Loucy (cell line): ENCODE data around the gene TOLLIP.

Experiments
- H2AFZ ChIP-seq: fragments of 200-600 bp; sonication (generic); 2 replicates; pipeline ENCODE4 v1.6.0; 2016; ENCODE audit warnings: antibody characterized with exemption, mild to moderate bottlenecking, low read length, moderate library complexity
- H3F3A ChIP-seq: fragments of 200-600 bp; 2 replicates; pipeline ENCODE4 v1.6.0; 2016; ENCODE audit warnings: antibody characterized with exemption, low read depth, mild to moderate bottlenecking
- H3K27me3 ChIP-seq: fragments of 200-600 bp; sonication (generic); 2 replicates; pipeline ENCODE4 v1.6.1; 2014; ENCODE audit warnings: low read length, mild to moderate bottlenecking; ENCODE audit not compliant: insufficient read depth, poor library complexity, severe bottlenecking
- H3K36me3 ChIP-seq: fragments of 200-600 bp; sonication (generic); 2 replicates; pipeline ENCODE4 v1.6.1; 2016; ENCODE audit warnings: low read length; ENCODE audit not compliant: insufficient read depth
- H3K4me1 ChIP-seq: fragments of 200-600 bp; sonication (generic); 2 replicates; pipeline ENCODE4 v1.5.1; 2014; ENCODE audit warnings: low read length, mild to moderate bottlenecking; ENCODE audit not compliant: insufficient read depth, poor library complexity, severe bottlenecking
- H3K4me2 ChIP-seq: fragments of 200-600 bp; sonication (generic); 2 replicates; pipeline ENCODE4 v1.6.0; 2014; ENCODE audit warnings: antibody characterized with exemption, low read length, low read depth, mild to moderate bottlenecking; ENCODE audit not compliant: poor library complexity, severe bottlenecking
- H3K4me3 ChIP-seq: fragments of 200-600 bp; sonication (generic); 2 replicates; pipeline ENCODE4 v1.5.1; 2014; ENCODE audit warnings: low read length, mild to moderate bottlenecking, mixed read lengths; ENCODE audit not compliant: poor library complexity, severe bottlenecking
- H3K79me2 ChIP-seq: fragments of 200-600 bp; sonication (generic); 2 replicates; pipeline ENCODE4 v1.6.1; 2014; ENCODE audit warnings: low read length; ENCODE audit not compliant: insufficient read depth
- H3K9ac ChIP-seq: fragments of 200-600 bp; sonication (generic); 2 replicates; pipeline ENCODE4 v1.6.0; 2014; ENCODE audit warnings: mild to moderate bottlenecking, low read depth, low read length, moderate library complexity; ENCODE audit not compliant: poor library complexity, severe bottlenecking
- H3K9me2 ChIP-seq: fragments of 200-600 bp; sonication (generic); replicated peaks from 2 replicates; pipeline ENCODE4 v1.6.1; 2016; ENCODE audit warnings: low read depth, low read length, mixed read lengths
- H3K9me3 ChIP-seq: fragments of 200-600 bp; sonication (generic); 2 replicates; pipeline ENCODE4 v1.6.1; 2014; ENCODE audit warnings: mild to moderate bottlenecking, antibody characterized with exemption, low read length, low read depth; ENCODE audit not compliant: insufficient read depth
- H4K20me1 ChIP-seq: fragments of 200-600 bp; sonication (generic); 2 replicates; pipeline ENCODE4 v1.6.0; 2014; ENCODE audit warnings: antibody characterized with exemption, low read length, mild to moderate bottlenecking; ENCODE audit not compliant: insufficient read depth, poor library complexity, severe bottlenecking
- EZH2phosphoT487 ChIP-seq: fragments of 200-600 bp; IDR thresholded peaks from 2 replicates; pipeline ENCODE4 v1.6.1; 2018; ENCODE audit warnings: antibody characterized with exemption, mild to moderate bottlenecking, moderate library complexity, borderline replicate concordance
- TF ChIP-seq, protein P1 (sequence below): fragments of 200-600 bp; sonication (generic); conservative IDR thresholded peaks from 2 replicates; pipeline ENCODE4 v1.5.1; 2014; ENCODE audit warnings: mild to moderate bottlenecking, antibody characterized with exemption, low read length

The TOLLIP gene

DNA sequence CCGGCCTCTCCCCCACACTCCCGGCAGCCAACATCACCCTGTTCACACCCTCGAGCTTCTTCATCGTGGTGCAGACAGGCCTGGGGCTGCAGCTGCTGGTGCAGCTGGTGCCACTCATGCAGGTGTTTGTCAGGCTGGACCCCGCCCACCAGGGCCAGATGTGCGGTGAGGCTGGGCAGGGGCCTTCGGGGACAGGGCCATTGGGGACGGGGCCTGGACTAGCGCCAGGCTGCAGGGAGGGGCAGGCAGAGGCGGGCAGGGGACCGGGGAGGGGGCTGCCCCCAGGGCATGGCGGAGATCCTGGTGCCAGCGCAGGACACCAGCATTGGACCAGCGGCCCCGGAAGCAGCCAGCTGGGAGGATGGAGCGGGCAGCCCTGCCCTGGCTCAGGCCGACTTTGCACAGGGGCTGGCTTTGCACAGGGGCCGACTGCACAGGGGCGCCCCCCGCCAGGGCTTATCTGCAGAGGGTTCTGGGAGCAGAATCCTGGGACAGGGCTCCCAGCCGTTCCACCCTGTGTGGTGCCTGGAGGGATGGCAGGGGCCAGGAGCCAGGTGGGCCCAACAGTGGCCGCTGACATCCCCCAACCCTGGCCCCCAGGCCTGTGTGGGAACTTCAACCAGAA lies 77.9 kb downstream of the TOLLIP start:
- no peaks in the 10 kb centered on the region for H3K9me2 ChIP-seq
- no peaks in the 10 kb centered on the region for H3K27me3 ChIP-seq
- H3K9me3 ChIP-seq = peaks cover 7% of the 10 kb centered on the region; the same call in 1 of the 2 replicates
- no peak for TF ChIP-seq EZH2phosphoT487
- TF ChIP-seq, protein P1, sequence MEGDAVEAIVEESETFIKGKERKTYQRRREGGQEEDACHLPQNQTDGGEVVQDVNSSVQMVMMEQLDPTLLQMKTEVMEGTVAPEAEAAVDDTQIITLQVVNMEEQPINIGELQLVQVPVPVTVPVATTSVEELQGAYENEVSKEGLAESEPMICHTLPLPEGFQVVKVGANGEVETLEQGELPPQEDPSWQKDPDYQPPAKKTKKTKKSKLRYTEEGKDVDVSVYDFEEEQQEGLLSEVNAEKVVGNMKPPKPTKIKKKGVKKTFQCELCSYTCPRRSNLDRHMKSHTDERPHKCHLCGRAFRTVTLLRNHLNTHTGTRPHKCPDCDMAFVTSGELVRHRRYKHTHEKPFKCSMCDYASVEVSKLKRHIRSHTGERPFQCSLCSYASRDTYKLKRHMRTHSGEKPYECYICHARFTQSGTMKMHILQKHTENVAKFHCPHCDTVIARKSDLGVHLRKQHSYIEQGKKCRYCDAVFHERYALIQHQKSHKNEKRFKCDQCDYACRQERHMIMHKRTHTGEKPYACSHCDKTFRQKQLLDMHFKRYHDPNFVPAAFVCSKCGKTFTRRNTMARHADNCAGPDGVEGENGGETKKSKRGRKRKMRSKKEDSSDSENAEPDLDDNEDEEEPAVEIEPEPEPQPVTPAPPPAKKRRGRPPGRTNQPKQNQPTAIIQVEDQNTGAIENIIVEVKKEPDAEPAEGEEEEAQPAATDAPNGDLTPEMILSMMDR = no peak
- H4K20me1 ChIP-seq = no peaks in the 10 kb centered on the region
- no peak overlapping the region for H3K9ac ChIP-seq
- no peaks in the 10 kb centered on the region for H3K79me2 ChIP-seq
- no peaks in the 10 kb centered on the region for H3K36me3 ChIP-seq
- H2AFZ ChIP-seq = no peak overlapping the region
- no peak overlapping the region for H3K4me3 ChIP-seq
- no peak overlapping the region for H3K4me2 ChIP-seq
- no peaks in the 10 kb centered on the region for H3K4me1 ChIP-seq
- no peaks in the 10 kb centered on the region for H3F3A ChIP-seq

DNA sequence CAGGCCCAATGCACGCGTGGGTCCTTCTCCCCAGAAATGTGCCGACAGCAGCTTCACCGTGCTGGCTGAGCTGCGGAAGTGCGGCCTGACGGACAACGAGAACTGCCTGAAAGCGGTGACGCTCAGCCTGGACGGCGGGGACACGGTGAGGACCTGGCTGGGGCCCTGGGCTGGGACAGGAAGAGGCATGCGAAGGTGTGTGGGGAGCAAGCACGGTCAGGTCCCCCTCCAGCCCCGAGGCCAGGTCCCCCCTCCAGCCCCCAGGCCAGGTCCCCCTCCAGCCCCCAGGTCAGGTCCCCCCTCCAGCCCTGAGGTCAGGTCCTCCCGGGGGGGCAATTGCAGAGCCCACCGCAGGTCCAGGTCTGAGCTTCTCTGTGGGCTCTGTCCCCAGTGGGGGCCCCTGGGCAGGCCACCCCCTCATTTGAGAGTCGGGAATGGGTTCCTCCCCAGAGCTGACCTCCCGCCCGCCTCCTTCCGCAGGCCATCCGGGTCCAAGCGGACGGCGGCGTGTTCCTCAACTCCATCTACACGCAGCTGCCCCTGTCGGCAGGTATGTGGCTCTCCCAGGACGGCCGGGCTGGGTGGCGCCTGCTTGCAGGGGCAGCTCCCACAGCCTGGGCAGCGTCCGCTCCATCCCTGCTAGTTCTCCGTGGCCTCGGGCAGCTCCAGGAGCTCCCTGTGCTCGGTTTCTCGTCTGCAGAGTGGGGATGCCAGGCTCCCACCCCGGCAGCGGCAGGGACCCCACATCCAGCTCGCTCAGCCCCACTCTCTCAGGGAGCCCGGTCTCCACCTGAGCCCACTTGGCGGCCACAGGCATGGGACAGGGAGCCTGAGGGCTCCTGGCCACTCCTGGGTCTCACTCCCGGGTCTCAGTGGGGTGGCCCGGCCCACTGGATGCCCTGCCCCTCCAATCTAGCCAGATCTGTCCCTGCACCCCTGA lies 78.7 kb downstream of the TOLLIP start:
- H3K9ac ChIP-seq = no peak overlapping the region
- H3K79me2 ChIP-seq = no peaks in the 10 kb centered on the region
- H3K36me3 ChIP-seq = no peaks in the 10 kb centered on the region
- no peak overlapping the region for H2AFZ ChIP-seq
- H3K4me2 ChIP-seq = no peak overlapping the region
- no peak overlapping the region for H3K4me3 ChIP-seq
- H3K9me3 ChIP-seq = peaks cover 3% of the 10 kb centered on the region; the same call in 1 of the 2 replicates
- H3F3A ChIP-seq = no peaks in the 10 kb centered on the region
- H3K27me3 ChIP-seq = no peaks in the 10 kb centered on the region
- TF ChIP-seq, protein P1 = no peak
- TF ChIP-seq EZH2phosphoT487 = no peak
- H3K4me1 ChIP-seq = no peaks in the 10 kb centered on the region
- no peaks in the 10 kb centered on the region for H4K20me1 ChIP-seq
- H3K9me2 ChIP-seq = no peaks in the 10 kb centered on the region

DNA sequence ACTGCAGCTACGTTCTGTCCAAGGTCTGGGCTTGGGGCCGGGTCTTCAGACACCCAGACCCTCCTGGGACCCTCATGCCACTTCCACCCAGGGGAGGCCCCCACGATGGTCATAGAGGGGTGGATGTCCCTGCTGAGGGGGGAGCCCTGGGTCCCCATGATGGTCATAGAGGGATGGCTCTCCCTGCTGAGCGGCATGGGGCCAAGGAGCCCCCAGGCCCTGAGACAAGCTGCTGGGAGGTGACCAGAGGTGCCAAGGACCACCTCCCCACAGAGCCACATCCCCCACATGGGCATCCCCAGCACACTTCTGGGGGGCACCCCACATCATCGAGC lies 79.3 kb downstream of the TOLLIP start:
- H2AFZ ChIP-seq = no peak overlapping the region
- no peak overlapping the region for H3K4me3 ChIP-seq
- no peak overlapping the region for H3K4me2 ChIP-seq
- no peak overlapping the region for H3K9ac ChIP-seq
- H3K79me2 ChIP-seq = no peaks in the 10 kb centered on the region
- H3K9me3 ChIP-seq = peaks cover 3% of the 10 kb centered on the region; the same call in 1 of the 2 replicates
- no peaks in the 10 kb centered on the region for H3K36me3 ChIP-seq
- no peak for TF ChIP-seq EZH2phosphoT487
- TF ChIP-seq, protein P1 = no peak
- H3K9me2 ChIP-seq = no peaks in the 10 kb centered on the region
- H4K20me1 ChIP-seq = no peaks in the 10 kb centered on the region
- H3K27me3 ChIP-seq = no peaks in the 10 kb centered on the region
- H3F3A ChIP-seq = no peaks in the 10 kb centered on the region
- no peaks in the 10 kb centered on the region for H3K4me1 ChIP-seq
